ENCODE results near the gene GREM2.

GREM2 gene

GRCh38 chr1:240503036-240503435 is 108.9 kb downstream of the GREM2 start:
- DNase-seq (ENCODE audit: extremely low read depth in 1 of 2, low read depth in 1 of 2), result no peak

- no peak for DNase-seq (ENCODE audit: extremely low read depth in 1 of 2, low read depth in 1 of 2)
These were observed 110.8 kb downstream of the GREM2 start for GRCh38 chr1:240501115-240501514.

- no peak for DNase-seq (ENCODE audit: extremely low read depth in 1 of 2, low read depth in 1 of 2)
These were observed 111.3 kb downstream of the GREM2 start for GRCh38 chr1:240500647-240501046.

GRCh38 chr1:240499012-240499411 is 112.9 kb downstream of the GREM2 start:
- DNase-seq (ENCODE audit: extremely low read depth in 1 of 2, low read depth in 1 of 2), result no peak

GRCh38 chr1:240498335-240498734 is 113.6 kb downstream of the GREM2 start:
- no peak for DNase-seq (ENCODE audit: extremely low read depth in 1 of 2, low read depth in 1 of 2)

- no peak for DNase-seq (ENCODE audit: extremely low read depth in 1 of 2, low read depth in 1 of 2)
These were observed 114.0 kb downstream of the GREM2 start for GRCh38 chr1:240497908-240498307.

- no peak for DNase-seq (ENCODE audit: extremely low read depth in 1 of 2, low read depth in 1 of 2)
These were observed 115.0 kb downstream of the GREM2 start for GRCh38 chr1:240496941-240497340.

GRCh38 chr1:240496356-240496755 is 115.6 kb downstream of the GREM2 start:
- DNase-seq (ENCODE audit: extremely low read depth in 1 of 2, low read depth in 1 of 2), result no peak

- DNase-seq (ENCODE audit: extremely low read depth in 1 of 2, low read depth in 1 of 2), result no peak
These were observed 116.4 kb downstream of the GREM2 start for GRCh38 chr1:240495601-240496000.

GRCh38 chr1:240492832-240493440 is 119.0 kb downstream of the GREM2 start:
- no peak for DNase-seq (ENCODE audit: extremely low read depth in 1 of 2, low read depth in 1 of 2)

- no peak for DNase-seq (ENCODE audit: extremely low read depth in 1 of 2, low read depth in 1 of 2)
These were observed 120.2 kb downstream of the GREM2 start for GRCh38 chr1:240491796-240492195.

GRCh38 chr1:240491156-240491555 is 120.8 kb downstream of the GREM2 start:
- DNase-seq (ENCODE audit: extremely low read depth in 1 of 2, low read depth in 1 of 2), result no peak

GRCh38 chr1:240487493-240487892 is 124.5 kb downstream of the GREM2 start:
- no peak for DNase-seq (ENCODE audit: extremely low read depth in 1 of 2, low read depth in 1 of 2)

GRCh38 chr1:240486611-240487010 is 125.3 kb downstream of the GREM2 start:
- no peak for DNase-seq (ENCODE audit: extremely low read depth in 1 of 2, low read depth in 1 of 2)

GRCh38 chr1:240484804-240485443 is 127.0 kb downstream of the GREM2 start:
- no peak for DNase-seq (ENCODE audit: extremely low read depth in 1 of 2, low read depth in 1 of 2)

GRCh38 chr1:240478536-240478935 is 133.4 kb downstream of the GREM2 start:
- DNase-seq (ENCODE audit: extremely low read depth in 1 of 2, low read depth in 1 of 2), result no peak

- no peak for DNase-seq (ENCODE audit: extremely low read depth in 1 of 2, low read depth in 1 of 2)
These were observed 136.1 kb downstream of the GREM2 start for GRCh38 chr1:240475832-240476231.

- DNase-seq (ENCODE audit: extremely low read depth in 1 of 2, low read depth in 1 of 2), result no peak
These were observed 137.8 kb downstream of the GREM2 start for GRCh38 chr1:240474133-240474614.

GRCh38 chr1:240468656-240469055 is 143.3 kb downstream of the GREM2 start:
- DNase-seq (ENCODE audit: extremely low read depth in 1 of 2, low read depth in 1 of 2), result no peak

GRCh38 chr1:240467895-240468294 is 144.1 kb downstream of the GREM2 start:
- DNase-seq (ENCODE audit: extremely low read depth in 1 of 2, low read depth in 1 of 2), result no peak

- no peak for DNase-seq (ENCODE audit: extremely low read depth in 1 of 2, low read depth in 1 of 2)
These were observed 145.4 kb downstream of the GREM2 start for GRCh38 chr1:240466509-240466908.

- no peak for DNase-seq (ENCODE audit: extremely low read depth in 1 of 2, low read depth in 1 of 2)
These were observed 146.4 kb downstream of the GREM2 start for GRCh38 chr1:240465531-240465940.

GRCh38 chr1:240464099-240464498 is 147.9 kb downstream of the GREM2 start:
- no peak for DNase-seq (ENCODE audit: extremely low read depth in 1 of 2, low read depth in 1 of 2)

Measured in stimulated activated CD8-positive, alpha-beta memory T cell treated with anti-CD3 and anti-CD28 coated beads, Interleukin-7, amount 100 ng/mL, for 48 hours (primary cell).